ENCODE data around the gene CACNA1C. TPM values are rescaled to one million over a fixed set of nuclear protein-coding genes. Genes with fewer than 3 reads are reported as not detected.

The CACNA1C gene
- total and polyA plus RNA-seq, 2 donors (not counting 1 experiment from before 2014, with no cell fraction given) = 0.01 to 0.02 TPM

DNA sequence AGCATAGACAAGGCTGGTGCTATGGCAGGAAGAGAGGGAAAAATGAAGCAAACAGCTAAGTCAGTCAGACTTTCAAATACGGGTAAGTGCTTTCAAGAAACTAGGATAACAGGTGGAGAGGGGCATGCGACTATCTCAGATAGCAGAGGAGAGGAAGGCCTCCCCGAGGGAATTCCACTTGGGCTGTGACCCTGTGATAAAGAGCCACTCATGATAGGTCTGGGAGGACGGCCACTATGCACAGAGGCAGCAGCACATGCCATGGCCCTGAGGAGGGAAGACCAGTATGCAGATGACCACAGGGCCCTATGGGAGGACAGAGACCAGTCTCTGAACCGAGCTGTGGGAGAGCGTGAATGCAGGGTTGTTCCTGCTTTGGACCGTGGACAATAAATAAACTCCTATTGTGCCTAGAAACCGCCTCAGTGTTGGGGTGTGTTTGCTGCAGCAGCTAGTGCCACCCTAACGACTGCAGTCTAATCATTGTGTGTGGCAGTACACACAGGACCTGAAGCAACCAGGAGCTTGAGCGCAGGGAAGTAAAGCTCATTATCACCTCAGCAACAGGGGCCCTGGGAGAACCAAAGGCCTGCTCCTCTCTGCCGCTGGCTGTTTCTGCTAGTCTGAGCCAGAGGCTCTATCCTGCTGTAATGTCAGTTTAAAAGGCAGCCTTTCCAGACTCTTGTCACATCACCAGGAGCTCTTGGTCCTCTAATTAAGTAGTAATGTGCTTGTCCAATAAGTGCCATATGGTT, 119.1 kb downstream of the CACNA1C start:
- no peak overlapping the region for H3K9ac ChIP-seq (ENCODE audit: low read length)
- H3K27me3 ChIP-seq (replicated peaks in 1 of 4; ENCODE audit: control extremely low read depth in 1 of 4, control insufficient read depth in 3 of 4, insufficient read depth in 4 of 4, low read length in 3 of 4) = peaks cover 0 to 2% (median 0%) of the 10 kb centered on the region in 4 experiments
- TF ChIP-seq, protein P1, sequence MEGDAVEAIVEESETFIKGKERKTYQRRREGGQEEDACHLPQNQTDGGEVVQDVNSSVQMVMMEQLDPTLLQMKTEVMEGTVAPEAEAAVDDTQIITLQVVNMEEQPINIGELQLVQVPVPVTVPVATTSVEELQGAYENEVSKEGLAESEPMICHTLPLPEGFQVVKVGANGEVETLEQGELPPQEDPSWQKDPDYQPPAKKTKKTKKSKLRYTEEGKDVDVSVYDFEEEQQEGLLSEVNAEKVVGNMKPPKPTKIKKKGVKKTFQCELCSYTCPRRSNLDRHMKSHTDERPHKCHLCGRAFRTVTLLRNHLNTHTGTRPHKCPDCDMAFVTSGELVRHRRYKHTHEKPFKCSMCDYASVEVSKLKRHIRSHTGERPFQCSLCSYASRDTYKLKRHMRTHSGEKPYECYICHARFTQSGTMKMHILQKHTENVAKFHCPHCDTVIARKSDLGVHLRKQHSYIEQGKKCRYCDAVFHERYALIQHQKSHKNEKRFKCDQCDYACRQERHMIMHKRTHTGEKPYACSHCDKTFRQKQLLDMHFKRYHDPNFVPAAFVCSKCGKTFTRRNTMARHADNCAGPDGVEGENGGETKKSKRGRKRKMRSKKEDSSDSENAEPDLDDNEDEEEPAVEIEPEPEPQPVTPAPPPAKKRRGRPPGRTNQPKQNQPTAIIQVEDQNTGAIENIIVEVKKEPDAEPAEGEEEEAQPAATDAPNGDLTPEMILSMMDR (IDR thresholded peaks at IDR 0.05) = no peak
- TF ChIP-seq EZH2 (IDR thresholded peaks at IDR 0.05; ENCODE audit: borderline replicate concordance, insufficient read depth, low read depth, low read length, poor library complexity, severe bottlenecking) = no peak
- peaks cover 13% of the 10 kb centered on the region for H3K9me3 Mint-ChIP-seq (ENCODE audit: insufficient read depth)
- no peak overlapping the region for H3K4me3 ChIP-seq (ENCODE audit: control extremely low read depth in 1 of 5, extremely low read depth in 1 of 5, insufficient read depth in 1 of 5, low read depth in 2 of 5, low read length in 4 of 5)
- POLR2A ChIA-PET = no interaction called here
- intact Hi-C loops (cut with micrococcal nuclease) = no loop called here
- H3K4me1 Mint-ChIP-seq = no peaks in the 10 kb centered on the region
- no peak overlapping the region for H3K27ac Mint-ChIP-seq
- no peak overlapping the region for H3K27ac ChIP-seq (ENCODE audit: low read length in 2 of 2)
- H3K27me3 Mint-ChIP-seq = peaks cover 13% of the 10 kb centered on the region
- no peak for DNase-seq
- H3K4me3 Mint-ChIP-seq = no peak overlapping the region
- CTCF ChIA-PET = no interaction called here
- H4K20me1 ChIP-seq (ENCODE audit: control insufficient read depth, insufficient read depth, low read length, poor library complexity, severe bottlenecking) = no peaks in the 10 kb centered on the region
- no peak overlapping the region for H2AFZ ChIP-seq (ENCODE audit: insufficient read depth, low read depth, low read length, poor library complexity, severe bottlenecking)
- 84% methylated on average over 9 of the region's 11 CpGs for WGBS (ENCODE audit: insufficient coverage)
- no peaks in the 10 kb centered on the region for H3K4me1 ChIP-seq (ENCODE audit: control insufficient read depth in 2 of 2, insufficient read depth in 2 of 2, low read length in 2 of 2)
- no peaks in the 10 kb centered on the region for H3K79me2 ChIP-seq (ENCODE audit: control insufficient read depth, insufficient read depth, low read length)
- no peak for ATAC-seq (ENCODE audit: low read depth)
- no peaks in the 10 kb centered on the region for H3K36me3 ChIP-seq (replicated peaks in 1 of 2; ENCODE audit: control extremely low read depth in 1 of 2, control insufficient read depth in 1 of 2, extremely low read depth in 1 of 2, insufficient read depth in 2 of 2, low read length in 1 of 2)
- peaks cover 0 to 14% (median 3%) of the 10 kb centered on the region in 3 donors for H3K9me3 ChIP-seq (ENCODE audit: control extremely low read depth in 1 of 3, control insufficient read depth in 2 of 3, insufficient read depth in 1 of 3, low read length in 2 of 3)
- no peak overlapping the region for H3K4me2 ChIP-seq (replicated peaks; ENCODE audit: low read depth, low read length, poor library complexity, severe bottlenecking)

DNA sequence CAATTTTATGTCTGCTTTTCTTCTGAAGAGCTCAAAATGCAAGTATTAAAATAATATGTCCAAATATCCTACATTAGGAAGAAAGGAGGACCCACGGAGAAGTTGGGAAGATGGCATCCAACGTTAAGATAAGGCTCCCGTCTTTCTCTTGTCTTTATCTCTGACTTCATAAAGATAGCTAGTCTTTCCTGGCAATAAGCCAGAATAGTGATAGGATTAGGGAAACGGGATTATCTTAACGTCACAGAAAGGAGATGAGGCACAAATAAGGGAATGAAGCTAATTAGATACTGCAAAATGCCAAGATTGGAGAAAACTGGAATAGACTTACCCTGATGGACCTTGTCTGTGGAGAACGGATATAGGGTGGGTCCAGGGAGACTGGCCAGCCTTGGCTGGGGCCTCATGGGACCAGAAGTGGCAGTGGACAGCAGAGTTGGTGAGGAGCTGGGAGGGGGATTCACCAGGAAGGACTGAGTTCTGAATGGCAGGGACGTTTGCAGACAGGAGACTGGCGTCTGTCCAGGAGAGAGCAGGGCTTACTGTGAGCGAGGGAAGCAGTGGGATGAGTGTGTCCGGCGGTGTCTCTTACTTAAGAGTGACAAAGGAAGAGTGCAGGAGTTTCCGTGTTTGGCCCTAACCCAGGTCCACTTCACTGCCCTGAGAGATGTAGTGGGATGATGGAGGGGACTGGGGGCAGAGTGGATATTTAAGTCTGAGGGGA, 119.9 kb downstream of the CACNA1C start:
- H3K27ac Mint-ChIP-seq = no peak overlapping the region
- Histone ChIP-seq H3K27me3 (replicated peaks in 1 of 4; ENCODE audit: control extremely low read depth in 1 of 4, control insufficient read depth in 3 of 4, insufficient read depth in 4 of 4, low read length in 3 of 4) (peaks cover 0 to 2% (median 0%) of the 10 kb centered on the region in 4 experiments), H3K27ac (ENCODE audit: low read length in 2 of 2) (no peak overlapping the region), H3K36me3 (replicated peaks in 1 of 2; ENCODE audit: control extremely low read depth in 1 of 2, control insufficient read depth in 1 of 2, extremely low read depth in 1 of 2, insufficient read depth in 2 of 2, low read length in 1 of 2) (no peaks in the 10 kb centered on the region), H3K9ac (ENCODE audit: low read length) (no peak overlapping the region), H3K79me2 (ENCODE audit: control insufficient read depth, insufficient read depth, low read length) (no peaks in the 10 kb centered on the region), H3K4me1 (ENCODE audit: control insufficient read depth in 2 of 2, insufficient read depth in 2 of 2, low read length in 2 of 2) (no peaks in the 10 kb centered on the region), H3K9me3 (ENCODE audit: control extremely low read depth in 1 of 3, control insufficient read depth in 2 of 3, insufficient read depth in 1 of 3, low read length in 2 of 3) (peaks cover 0 to 7% (median 3%) of the 10 kb centered on the region in 3 donors), H3K4me3 (ENCODE audit: control extremely low read depth in 1 of 5, extremely low read depth in 1 of 5, insufficient read depth in 1 of 5, low read depth in 2 of 5, low read length in 4 of 5) (no peak overlapping the region), H4K20me1 (ENCODE audit: control insufficient read depth, insufficient read depth, low read length, poor library complexity, severe bottlenecking) (no peaks in the 10 kb centered on the region), H3K4me2 (replicated peaks; ENCODE audit: low read depth, low read length, poor library complexity, severe bottlenecking) (no peak overlapping the region), H2AFZ (ENCODE audit: insufficient read depth, low read depth, low read length, poor library complexity, severe bottlenecking) (no peak overlapping the region)
- POLR2A ChIA-PET = no interaction called here
- no peaks in the 10 kb centered on the region for H3K4me1 Mint-ChIP-seq
- no peak for ATAC-seq (ENCODE audit: low read depth)
- peaks cover 9% of the 10 kb centered on the region for H3K9me3 Mint-ChIP-seq (ENCODE audit: insufficient read depth)
- CTCF ChIA-PET = no interaction called here
- WGBS (ENCODE audit: insufficient coverage) = 89% methylated on average over 9 of the region's 12 CpGs
- no peak for DNase-seq
- TF ChIP-seq, protein P1 (IDR thresholded peaks at IDR 0.05) = no peak
- TF ChIP-seq EZH2 (IDR thresholded peaks at IDR 0.05; ENCODE audit: borderline replicate concordance, insufficient read depth, low read depth, low read length, poor library complexity, severe bottlenecking) = no peak
- H3K4me3 Mint-ChIP-seq = no peak overlapping the region
- peaks cover 15% of the 10 kb centered on the region for H3K27me3 Mint-ChIP-seq
- intact Hi-C loops (cut with micrococcal nuclease) = no loop called here

Data from B cell (primary cell).